H9 (cell line): Measurements from ENCODE around the gene RIPK4. TPM values are rescaled to one million over a fixed set of nuclear protein-coding genes. Genes with fewer than 3 reads are reported as not detected.

ENCODE experiments used
- DNase-seq: peaks from one replicate; pipeline ENCODE4 v3.0.0-alpha.2; 2017
- H2AFZ ChIP-seq: one replicate; pipeline ENCODE4 v1.6.1; 2013; ENCODE audit warnings: mild to moderate bottlenecking, low read length, control low read depth, moderate library complexity
- H2AK5ac ChIP-seq: 2 replicates; pipeline ENCODE4 v1.6.1; 2013; ENCODE audit warnings: low read length, control low read depth, mixed read lengths; ENCODE audit not compliant: insufficient read length
- H2BK120ac ChIP-seq: one replicate; pipeline ENCODE4 v1.6.1; 2013; ENCODE audit warnings: low read depth, mild to moderate bottlenecking, low read length, control low read depth, inconsistent platforms; ENCODE audit not compliant: poor library complexity, severe bottlenecking
- H2BK12ac ChIP-seq: 2 replicates; pipeline ENCODE4 v1.6.1; 2013; ENCODE audit warnings: low read length, control low read depth, mixed read lengths, low read depth; ENCODE audit not compliant: insufficient read length
- H2BK15ac ChIP-seq: 2 replicates; pipeline ENCODE4 v1.6.1; 2013; ENCODE audit warnings: low read depth, low read length, control low read depth
- H2BK20ac ChIP-seq: one replicate; pipeline ENCODE4 v1.6.1; 2013; ENCODE audit warnings: low read depth, mild to moderate bottlenecking, low read length, control low read depth, inconsistent platforms; ENCODE audit not compliant: poor library complexity, severe bottlenecking
- H2BK5ac ChIP-seq: 2 replicates; pipeline ENCODE4 v1.6.1; 2013; ENCODE audit warnings: low read length, control low read depth, mixed read lengths; ENCODE audit not compliant: insufficient read length
- H3K14ac ChIP-seq: 2 replicates; pipeline ENCODE4 v1.6.1; 2013; ENCODE audit warnings: low read length, control low read depth; ENCODE audit not compliant: insufficient read depth
- H3K18ac ChIP-seq: 2 replicates; pipeline ENCODE4 v1.6.1; 2013; ENCODE audit warnings: low read depth, mild to moderate bottlenecking, mixed read lengths, low read length, control low read depth; ENCODE audit not compliant: insufficient read length
- H3K23ac ChIP-seq: 2 replicates; pipeline ENCODE4 v1.6.1; 2013; ENCODE audit warnings: low read length, control low read depth, mixed read lengths, low read depth; ENCODE audit not compliant: insufficient read length
- H3K23me2 ChIP-seq: 2 replicates; pipeline ENCODE4 v1.6.1; 2013; ENCODE audit warnings: low read depth, mild to moderate bottlenecking, mixed read lengths, low read length, control low read depth; ENCODE audit not compliant: insufficient read length, poor library complexity, severe bottlenecking
- H3K27ac ChIP-seq: 2 replicates; pipeline ENCODE4 v1.5.1; 2013; ENCODE audit warnings: low read length, control low read depth, mixed read lengths, low read depth; ENCODE audit not compliant: insufficient read length
- H3K27me3 ChIP-seq: 2 replicates; pipeline ENCODE4 v1.6.1; 2013; ENCODE audit warnings: low read length, control low read depth, inconsistent platforms; ENCODE audit not compliant: insufficient read depth
- H3K4ac ChIP-seq: 2 replicates; pipeline ENCODE4 v1.6.1; 2013; ENCODE audit warnings: low read depth, mild to moderate bottlenecking, control low read depth, inconsistent platforms, low read length, moderate library complexity
- H3K4me1 ChIP-seq: 2 replicates; pipeline ENCODE4 v1.6.1; 2013; ENCODE audit warnings: low read length, control low read depth, inconsistent platforms; ENCODE audit not compliant: insufficient read depth
- H3K4me2 ChIP-seq: 2 replicates; pipeline ENCODE4 v1.6.1; 2013; ENCODE audit warnings: low read length, control low read depth, mixed read lengths; ENCODE audit not compliant: insufficient read length, insufficient read depth
- H3K56ac ChIP-seq: 2 replicates; pipeline ENCODE4 v1.6.1; 2013; ENCODE audit warnings: low read depth, mild to moderate bottlenecking, mixed read lengths, low read length, control low read depth; ENCODE audit not compliant: insufficient read length
- H3K79me1 ChIP-seq: 2 replicates; pipeline ENCODE4 v1.6.1; 2013; ENCODE audit warnings: low read depth, mild to moderate bottlenecking, moderate library complexity, low read length, control low read depth, inconsistent platforms; ENCODE audit not compliant: insufficient read depth, poor library complexity, severe bottlenecking
- H3K79me2 ChIP-seq: 2 replicates; pipeline ENCODE4 v1.6.1; 2013; ENCODE audit warnings: low read length, control low read depth, inconsistent platforms; ENCODE audit not compliant: insufficient read depth
- H3K9ac ChIP-seq: 2 replicates; pipeline ENCODE4 v1.6.1; 2013; ENCODE audit warnings: low read length, control low read depth, mixed read lengths; ENCODE audit not compliant: insufficient read length; ENCODE audit errors: extremely low read depth
- H3K9me3 ChIP-seq: one replicate; pipeline ENCODE4 v1.6.1; 2013; ENCODE audit warnings: low read depth, low read length, inconsistent platforms; ENCODE audit not compliant: control insufficient read depth
- H3T11ph ChIP-seq: one replicate; pipeline ENCODE4 v1.6.1; 2013; ENCODE audit warnings: mild to moderate bottlenecking, low read length, control low read depth, inconsistent platforms
- H4K20me1 ChIP-seq: one replicate; pipeline ENCODE4 v1.6.1; 2013; ENCODE audit not compliant: control insufficient read depth, insufficient read length, insufficient read depth
- H4K5ac ChIP-seq: 2 replicates; pipeline ENCODE4 v1.6.1; 2013; ENCODE audit warnings: low read depth, mild to moderate bottlenecking, mixed read lengths, low read length, control low read depth; ENCODE audit not compliant: insufficient read length
- H4K8ac ChIP-seq: replicated peaks from 2 replicates; pipeline ENCODE4 v1.6.1; 2013; ENCODE audit warnings: low read length, control low read depth, mixed read lengths, low read depth; ENCODE audit not compliant: insufficient read length
- H4K91ac ChIP-seq: 2 replicates; pipeline ENCODE4 v1.6.1; 2013; ENCODE audit warnings: low read depth, mild to moderate bottlenecking, moderate library complexity, mixed read lengths, low read length, control low read depth; ENCODE audit not compliant: insufficient read length
- H3K27ac Mint-ChIP-seq, 3 experiments: 2 replicates in 2 of 3; 3 replicates in 1 of 3; pipeline ENCODE4 v1.8.0; 2020 to 2021; ENCODE audit warnings: mixed read lengths in 3 of 3, mild to moderate bottlenecking in 1 of 3, moderate library complexity in 1 of 3
- H3K27me3 Mint-ChIP-seq: 2 replicates; pipeline ENCODE4 v1.8.0; 2021; ENCODE audit warnings: low read depth, mild to moderate bottlenecking, moderate library complexity, mixed read lengths
- H3K36me3 Mint-ChIP-seq, 3 experiments: 2 replicates in 2 of 3; 3 replicates in 1 of 3; pipeline ENCODE4 v1.8.0; 2020 to 2021; ENCODE audit warnings: low read depth in 3 of 3, mixed read lengths in 3 of 3; ENCODE audit not compliant: insufficient read depth in 1 of 3
- H3K4me1 Mint-ChIP-seq, 2 experiments: 2 replicates each; pipeline ENCODE4 v1.8.0; 2020; ENCODE audit warnings: mixed read lengths in 2 of 2
- H3K4me3 Mint-ChIP-seq, 2 experiments: 2 replicates in 1 of 2; 3 replicates in 1 of 2; pipeline ENCODE4 v1.8.0; 2020 to 2021; ENCODE audit warnings: mild to moderate bottlenecking in 2 of 2, mixed read lengths in 2 of 2, moderate library complexity in 1 of 2
- H3K9me3 Mint-ChIP-seq, 2 experiments: 2 replicates in 1 of 2; 3 replicates in 1 of 2; pipeline ENCODE4 v1.8.0; 2020; ENCODE audit warnings: mild to moderate bottlenecking in 2 of 2, mixed read lengths in 2 of 2, moderate library complexity in 1 of 2
- WGBS: extraction: QIAGEN DNeasy Blood & Tissue Kit; methylation state at CpG from one replicate; pipeline ENCODE4 v1.1.7; 2013; ENCODE audit warnings: missing lambda C conversion rate, low lambda C conversion rate, mixed read lengths; ENCODE audit not compliant: insufficient read length; ENCODE audit errors: extremely low coverage; 5-methylcytosine and 5-hydroxymethylcytosine counted together
- total RNA-seq: library from RNA; stranded (reverse); gene quantifications from 2 replicates; pipeline ENCODE4 v1.2.1, GENCODE V29; 2021
- TF ChIP-seq, protein P1 (sequence below): fragments of 200-600 bp; sonication (generic); conservative IDR thresholded peaks from 3 replicates; pipeline ENCODE4 v1.8.0; 2021; ENCODE audit warnings: antibody characterized with exemption, mild to moderate bottlenecking

Gene RIPK4
- total RNA-seq, 1 experiment from 2014 or later, result 2.9 TPM

DNA sequence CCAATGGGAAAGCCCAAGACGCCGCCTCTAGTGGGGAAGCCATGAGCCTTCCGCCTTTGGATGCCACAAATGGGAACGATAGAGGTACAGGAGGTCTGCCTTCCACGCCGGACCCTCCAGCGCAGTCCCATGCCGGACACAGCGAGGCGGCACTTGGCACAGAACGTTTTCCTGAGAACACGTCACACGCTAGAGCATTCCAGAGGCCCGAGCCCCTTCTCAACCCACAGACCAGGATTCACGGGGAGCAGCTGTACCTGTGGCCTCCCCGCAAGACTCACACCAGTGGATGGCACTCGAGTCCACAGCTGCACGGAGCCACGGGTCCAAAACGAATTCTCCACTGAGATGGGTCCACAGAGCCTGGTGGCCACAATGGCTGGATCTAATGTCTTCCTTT lies 31.5 kb upstream of the RIPK4 start:
- Mint-ChIP-seq H3K27ac (no peak overlapping the region), H3K27me3 (peaks cover 3% of the 10 kb centered on the region), H3K4me1 (peaks cover 14 to 15% of the 10 kb centered on the region in 2 experiments), H3K4me3 (no peak overlapping the region), H3K9me3 (peaks cover 6 to 12% of the 10 kb centered on the region in 2 experiments), H3K36me3 (peaks cover 13 to 50% (median 41%) of the 10 kb centered on the region in 3 experiments)
- no peak overlapping the region for H2BK5ac ChIP-seq
- no peaks in the 10 kb centered on the region for H3K79me1 ChIP-seq
- H2AK5ac ChIP-seq, result no peak overlapping the region
- no peak overlapping the region for H3K56ac ChIP-seq
- H3K4ac ChIP-seq, result no peak overlapping the region
- no peak overlapping the region for H2AFZ ChIP-seq
- no peaks in the 10 kb centered on the region for H3K4me1 ChIP-seq
- no peak overlapping the region for H2BK20ac ChIP-seq
- H4K20me1 ChIP-seq, result no peaks in the 10 kb centered on the region
- DNase-seq, result no peak
- no peak overlapping the region for H3K27ac ChIP-seq
- no peak overlapping the region for H3T11ph ChIP-seq
- no peak overlapping the region for H3K4me2 ChIP-seq
- no peak overlapping the region for H2BK120ac ChIP-seq
- no CpG with 5 or more reads among the region's 20 CpGs for WGBS
- no peak overlapping the region for H3K14ac ChIP-seq
- no peak overlapping the region for H4K8ac ChIP-seq
- H2BK15ac ChIP-seq, result no peak overlapping the region
- no peak overlapping the region for H3K23ac ChIP-seq
- no peak overlapping the region for H4K5ac ChIP-seq
- no peak overlapping the region for H3K9ac ChIP-seq
- H3K27me3 ChIP-seq, result no peaks in the 10 kb centered on the region
- TF ChIP-seq, protein P1, sequence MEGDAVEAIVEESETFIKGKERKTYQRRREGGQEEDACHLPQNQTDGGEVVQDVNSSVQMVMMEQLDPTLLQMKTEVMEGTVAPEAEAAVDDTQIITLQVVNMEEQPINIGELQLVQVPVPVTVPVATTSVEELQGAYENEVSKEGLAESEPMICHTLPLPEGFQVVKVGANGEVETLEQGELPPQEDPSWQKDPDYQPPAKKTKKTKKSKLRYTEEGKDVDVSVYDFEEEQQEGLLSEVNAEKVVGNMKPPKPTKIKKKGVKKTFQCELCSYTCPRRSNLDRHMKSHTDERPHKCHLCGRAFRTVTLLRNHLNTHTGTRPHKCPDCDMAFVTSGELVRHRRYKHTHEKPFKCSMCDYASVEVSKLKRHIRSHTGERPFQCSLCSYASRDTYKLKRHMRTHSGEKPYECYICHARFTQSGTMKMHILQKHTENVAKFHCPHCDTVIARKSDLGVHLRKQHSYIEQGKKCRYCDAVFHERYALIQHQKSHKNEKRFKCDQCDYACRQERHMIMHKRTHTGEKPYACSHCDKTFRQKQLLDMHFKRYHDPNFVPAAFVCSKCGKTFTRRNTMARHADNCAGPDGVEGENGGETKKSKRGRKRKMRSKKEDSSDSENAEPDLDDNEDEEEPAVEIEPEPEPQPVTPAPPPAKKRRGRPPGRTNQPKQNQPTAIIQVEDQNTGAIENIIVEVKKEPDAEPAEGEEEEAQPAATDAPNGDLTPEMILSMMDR, result no peak
- H3K9me3 ChIP-seq, result no peaks in the 10 kb centered on the region
- no peak overlapping the region for H2BK12ac ChIP-seq
- H3K23me2 ChIP-seq, result no peaks in the 10 kb centered on the region
- no peak overlapping the region for H3K18ac ChIP-seq
- H4K91ac ChIP-seq, result no peak overlapping the region
- 0 out of 2 replicates have a peak, but pooled peaks cover 2% of the 10 kb centered on the region for H3K79me2 ChIP-seq
